Peyer's patch (tissue), 4 donors: ENCODE measurements around the gene C6orf132. TPM values are rescaled to one million over a fixed set of nuclear protein-coding genes. Genes with fewer than 3 reads are reported as not detected.

Experiments used
- DNase-seq, 3 donors: peaks; one replicate each; pipeline ENCODE4 v3.0.0-alpha.2; 2017 to 2019
- H3K27ac ChIP-seq, 4 donors: fragments of 200-600 bp; sonication (generic); one replicate each; pipeline ENCODE4 v1.5.1; 2016 to 2019
- H3K27me3 ChIP-seq, 2 donors: fragments of 200-600 bp; sonication (generic); one replicate each; pipeline ENCODE4 v1.5.1; 2019
- H3K36me3 ChIP-seq, 3 donors: fragments of 200-600 bp; sonication (generic); one replicate each; pipeline ENCODE4 v1.5.1; 2016 to 2019
- H3K4me1 ChIP-seq, 4 donors: fragments of 200-600 bp; sonication (generic); one replicate each; pipeline ENCODE4 v1.5.1; 2016 to 2019
- H3K4me3 ChIP-seq, 4 donors: fragments of 200-600 bp; sonication (generic); 1 replicate in 3 of 4; 2 replicates in 1 of 4; pipeline ENCODE4 v1.5.1; 2016 to 2019; ENCODE audit warnings: mild to moderate bottlenecking in 1 of 4
- H3K9me3 ChIP-seq, 4 donors: fragments of 200-600 bp; sonication (generic); one replicate each; pipeline ENCODE4 v1.5.1; 2016 to 2019; ENCODE audit warnings: mild to moderate bottlenecking in 1 of 4
- POLR2A ChIP-seq, 2 donors: fragments of 450-650 bp; IDR thresholded peaks; one replicate each; pipeline ENCODE4 v1.5.1; 2017; ENCODE audit warnings: antibody characterized with exemption in 2 of 2, mild to moderate bottlenecking in 2 of 2, moderate library complexity in 2 of 2
- total RNA-seq, 4 donors: library from RNA; depleted of rRNA; stranded (reverse); fragments of >200 nt; gene quantifications; one replicate each; pipeline ENCODE4 v1.1.0, GENCODE V29; 2016
- TF ChIP-seq, protein P1 (sequence below), 6 experiments: fragments of 450-650 bp in 4 of 6; fragments of 200-600 bp in 2 of 6; sonication (generic) in 1 of 6; IDR thresholded peaks; one replicate each; pipeline ENCODE4 v1.5.1; 2017 to 2019; ENCODE audit warnings: antibody characterized with exemption in 6 of 6, mild to moderate bottlenecking in 3 of 6, moderate library complexity in 1 of 6

C6orf132 gene
- total RNA-seq, 4 donors from 2014 or later: 47.9 to 106 (median 95.9) TPM

DNA sequence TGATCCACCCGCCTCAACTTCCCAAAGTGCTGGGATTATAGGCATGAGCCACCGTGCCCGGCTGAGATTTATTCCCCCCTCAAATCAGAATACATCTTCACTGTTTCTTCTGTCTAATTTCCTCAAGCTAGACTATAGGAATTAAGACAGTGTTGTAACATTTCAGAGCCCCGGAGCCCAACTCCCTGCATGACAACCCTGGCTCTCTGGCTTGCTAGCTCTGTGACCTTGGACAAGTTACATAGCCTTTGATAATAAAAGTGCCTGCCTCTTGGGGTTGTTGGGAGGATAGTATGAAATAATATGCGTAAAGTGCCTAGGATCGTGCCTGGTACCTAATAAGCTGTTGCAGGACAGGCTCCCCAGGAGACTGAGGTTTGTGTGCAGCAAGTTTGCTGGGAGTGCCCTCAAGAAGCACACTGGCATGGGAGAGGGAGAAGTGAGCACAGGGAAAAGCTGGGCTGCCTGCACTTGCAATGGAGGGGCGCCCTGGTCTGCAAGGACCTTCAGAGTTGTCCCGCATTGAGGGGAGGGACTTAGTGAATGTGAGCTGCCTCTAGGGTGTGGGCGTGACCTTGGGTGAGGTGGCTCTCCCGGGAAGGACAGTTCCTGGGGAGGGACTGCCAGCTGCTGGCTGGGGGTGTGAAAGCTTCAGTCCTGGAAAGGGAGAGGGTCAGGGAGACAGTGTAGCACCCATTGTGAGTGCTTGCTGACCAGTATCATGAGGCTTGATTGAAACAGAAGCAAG is 48.7 kb downstream of the C6orf132 start:
- DNase-seq: peak in 2 of 3 donors; percentile 63 to 66
- Histone ChIP-seq H3K4me1 (peaks cover 0 to 13% (median 1%) of the 10 kb centered on the region in 4 donors), H3K27ac (no peak overlapping the region), H3K27me3 (no peaks in the 10 kb centered on the region), H3K4me3 (no peak overlapping the region), H3K36me3 (no peaks in the 10 kb centered on the region), H3K9me3 (no peaks in the 10 kb centered on the region)
- TF ChIP-seq, protein P1, sequence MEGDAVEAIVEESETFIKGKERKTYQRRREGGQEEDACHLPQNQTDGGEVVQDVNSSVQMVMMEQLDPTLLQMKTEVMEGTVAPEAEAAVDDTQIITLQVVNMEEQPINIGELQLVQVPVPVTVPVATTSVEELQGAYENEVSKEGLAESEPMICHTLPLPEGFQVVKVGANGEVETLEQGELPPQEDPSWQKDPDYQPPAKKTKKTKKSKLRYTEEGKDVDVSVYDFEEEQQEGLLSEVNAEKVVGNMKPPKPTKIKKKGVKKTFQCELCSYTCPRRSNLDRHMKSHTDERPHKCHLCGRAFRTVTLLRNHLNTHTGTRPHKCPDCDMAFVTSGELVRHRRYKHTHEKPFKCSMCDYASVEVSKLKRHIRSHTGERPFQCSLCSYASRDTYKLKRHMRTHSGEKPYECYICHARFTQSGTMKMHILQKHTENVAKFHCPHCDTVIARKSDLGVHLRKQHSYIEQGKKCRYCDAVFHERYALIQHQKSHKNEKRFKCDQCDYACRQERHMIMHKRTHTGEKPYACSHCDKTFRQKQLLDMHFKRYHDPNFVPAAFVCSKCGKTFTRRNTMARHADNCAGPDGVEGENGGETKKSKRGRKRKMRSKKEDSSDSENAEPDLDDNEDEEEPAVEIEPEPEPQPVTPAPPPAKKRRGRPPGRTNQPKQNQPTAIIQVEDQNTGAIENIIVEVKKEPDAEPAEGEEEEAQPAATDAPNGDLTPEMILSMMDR (IDR thresholded peaks at IDR 0.05): no peak
- no peak for TF ChIP-seq POLR2A (IDR thresholded peaks at IDR 0.05)

DNA sequence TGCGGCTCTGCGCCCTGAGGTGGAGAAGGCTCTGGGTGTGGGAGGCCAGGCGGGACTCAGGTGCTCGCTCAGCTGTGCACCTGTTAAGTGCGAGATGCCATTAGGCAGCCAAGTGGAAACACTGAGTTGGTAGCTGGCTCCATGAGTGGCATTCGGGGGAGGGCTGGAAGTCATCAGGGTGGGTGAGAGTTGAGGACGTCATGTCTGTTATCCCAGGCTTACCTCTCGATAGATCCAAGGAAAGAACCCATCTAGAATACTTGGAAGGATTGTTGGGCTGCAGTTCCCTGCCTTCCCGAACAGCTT is 50.7 kb downstream of the C6orf132 start:
- no peak for DNase-seq
- H3K36me3 ChIP-seq: no peaks in the 10 kb centered on the region
- H3K27ac ChIP-seq: no peak overlapping the region
- H3K4me3 ChIP-seq: no peak overlapping the region
- no peaks in the 10 kb centered on the region for H3K27me3 ChIP-seq
- TF ChIP-seq, protein P1 (IDR thresholded peaks at IDR 0.05): no peak
- TF ChIP-seq POLR2A (IDR thresholded peaks at IDR 0.05): no peak
- no peaks in the 10 kb centered on the region for H3K9me3 ChIP-seq
- H3K4me1 ChIP-seq: peaks cover 0 to 6% (median 0%) of the 10 kb centered on the region in 4 donors

DNA sequence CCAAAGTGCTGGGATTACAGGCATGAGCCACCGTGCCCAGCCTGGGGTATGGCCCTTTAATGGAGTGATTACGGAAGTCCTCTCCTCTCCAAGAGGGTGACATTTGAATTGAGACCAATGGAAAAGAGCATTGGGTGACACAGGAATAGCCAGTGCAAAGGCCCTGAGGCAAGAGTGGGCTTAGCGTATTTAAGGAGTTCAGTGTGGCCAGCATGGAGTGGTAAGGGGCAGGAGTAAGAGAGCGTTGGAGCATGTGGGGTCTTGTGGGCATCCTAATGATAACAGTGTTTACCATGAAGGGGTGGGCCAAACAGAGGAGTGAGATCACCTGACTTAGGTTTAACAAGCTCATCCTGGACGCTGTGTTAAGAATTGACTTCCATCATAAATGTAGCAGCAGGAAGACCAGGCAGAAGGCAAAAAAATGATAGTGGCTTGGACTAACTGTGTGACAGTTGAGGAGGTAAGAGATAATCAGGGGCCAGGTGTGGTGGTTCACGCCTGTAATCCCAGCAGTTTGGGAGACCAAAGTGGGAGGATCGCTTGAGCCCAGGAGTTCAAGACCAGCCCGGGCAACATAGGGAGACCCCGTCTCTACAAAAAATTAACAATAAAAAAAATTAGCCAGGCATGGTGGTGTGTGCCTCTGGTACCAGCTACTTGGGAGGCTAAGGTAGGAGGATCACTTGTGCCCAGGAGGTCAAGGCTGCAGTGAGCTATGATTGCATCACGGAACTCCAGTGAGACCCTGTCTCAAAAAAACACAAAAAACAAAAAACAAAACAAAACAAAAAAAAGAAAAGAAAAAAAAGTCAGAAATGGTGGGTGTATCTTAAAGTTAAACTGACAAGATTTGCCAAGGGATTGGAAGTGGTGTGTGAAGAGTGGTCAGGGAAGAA is 51.4 kb downstream of the C6orf132 start:
- TF ChIP-seq, protein P1 (IDR thresholded peaks at IDR 0.05): no peak
- TF ChIP-seq POLR2A (IDR thresholded peaks at IDR 0.05): no peak
- no peak for DNase-seq

DNA sequence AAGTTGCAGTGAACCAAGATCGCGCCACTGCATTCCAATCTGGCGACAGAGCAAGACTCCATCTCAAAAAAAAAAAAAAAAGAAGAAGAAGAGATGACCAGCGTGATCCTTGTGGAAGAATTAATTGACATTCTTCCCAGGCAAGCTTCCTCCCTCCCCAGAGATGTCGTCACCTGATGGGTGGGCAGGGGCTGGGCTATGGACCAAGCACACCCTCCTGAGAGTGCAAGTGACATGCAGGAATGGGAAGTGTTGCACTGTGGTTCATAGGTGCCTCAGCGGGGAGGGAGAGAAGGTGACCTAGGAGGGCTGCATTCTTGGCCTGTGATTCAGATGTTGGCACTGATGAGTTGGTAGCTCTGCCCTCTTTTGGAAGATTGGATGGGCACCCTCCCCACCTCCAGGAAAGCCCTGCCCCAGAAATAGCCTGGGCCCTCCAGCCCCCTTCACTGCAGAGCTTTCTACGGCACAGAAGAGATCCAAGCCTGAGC is 54.3 kb downstream of the C6orf132 start:
- Histone ChIP-seq H3K27me3 (no peaks in the 10 kb centered on the region), H3K4me1 (no peaks in the 10 kb centered on the region), H3K9me3 (no peaks in the 10 kb centered on the region), H3K4me3 (no peak overlapping the region), H3K36me3 (no peaks in the 10 kb centered on the region), H3K27ac (no peak overlapping the region)
- DNase-seq: no peak
- TF ChIP-seq POLR2A (IDR thresholded peaks at IDR 0.05): no peak
- TF ChIP-seq, protein P1 (IDR thresholded peaks at IDR 0.05): no peak

More for the DNA sequence above, 51.4 kb downstream of the C6orf132 start:
- Histone ChIP-seq H3K27me3 (no peaks in the 10 kb centered on the region), H3K4me1 (peaks cover 0 to 6% (median 0%) of the 10 kb centered on the region in 4 donors), H3K9me3 (no peaks in the 10 kb centered on the region), H3K27ac (no peak overlapping the region), H3K36me3 (no peaks in the 10 kb centered on the region), H3K4me3 (no peak overlapping the region)

DNA sequence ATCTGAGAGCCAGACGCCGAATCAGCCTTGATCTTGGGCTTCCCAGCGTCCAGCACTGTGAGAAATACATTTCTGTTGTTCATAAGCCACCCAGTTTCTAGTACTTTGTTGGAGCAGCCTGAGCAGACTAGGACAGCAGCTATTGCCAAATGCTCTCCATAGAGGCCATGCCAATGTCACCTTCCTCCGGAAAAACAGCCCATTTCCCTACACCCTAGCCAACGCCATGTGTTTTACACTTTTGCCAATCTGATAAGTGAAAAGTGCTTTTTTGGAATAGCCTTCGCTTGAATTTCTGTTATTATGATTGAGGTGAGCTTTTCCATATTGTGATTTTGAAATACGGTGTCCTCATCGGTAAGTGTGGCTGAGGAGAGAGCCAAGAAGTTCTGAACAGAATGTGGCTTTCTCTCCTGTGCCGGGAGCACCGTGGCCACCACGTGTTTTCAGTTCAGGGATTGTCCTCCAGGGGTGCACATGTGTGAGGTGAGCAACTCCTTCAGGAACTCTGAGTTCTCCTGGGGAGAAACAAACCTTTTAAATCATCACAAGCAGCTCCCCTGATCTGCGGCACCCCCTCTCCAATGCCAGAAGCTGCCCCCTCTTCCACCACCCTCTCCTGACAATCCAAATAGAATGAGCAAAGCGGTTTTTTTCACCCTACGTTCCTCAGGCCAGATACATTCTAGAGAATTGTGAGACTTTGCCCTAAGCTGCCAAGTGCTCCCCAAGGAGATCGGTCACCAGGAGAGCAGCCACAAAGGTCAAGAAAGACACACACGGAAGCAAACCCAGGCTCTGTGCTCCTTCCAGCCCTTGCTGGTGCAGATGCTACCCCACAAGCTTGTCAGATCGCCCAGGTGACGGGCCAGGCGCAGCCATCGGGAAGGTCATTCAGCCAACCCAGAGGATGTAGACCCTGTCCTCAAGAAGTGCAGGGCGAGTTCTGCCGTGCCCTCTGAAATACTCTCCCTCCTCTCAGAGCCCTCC is 56.1 kb downstream of the C6orf132 start:
- Histone ChIP-seq H3K9me3 (no peaks in the 10 kb centered on the region), H3K4me3 (no peak overlapping the region), H3K27me3 (no peaks in the 10 kb centered on the region), H3K27ac (peak overlapping the region in 2 of 4 donors; percentile 25 to 37), H3K36me3 (peaks cover 0 to 4% (median 0%) of the 10 kb centered on the region in 3 donors), H3K4me1 (no peaks in the 10 kb centered on the region)
- TF ChIP-seq, protein P1 (IDR thresholded peaks at IDR 0.05): peak in 4 of 6 experiments; percentile 10 to 57 (median 42)
- TF ChIP-seq POLR2A (IDR thresholded peaks at IDR 0.05): no peak
- peak in 1 of 3 donors; percentile 56 for DNase-seq
